CD4-positive, alpha-beta T cell treated with Interleukin-6 for 4 hours (primary cell): ENCODE measurements around the gene ABLIM1.

Experiments
- DNase-seq: peaks from one replicate; pipeline ENCODE4 v3.0.0-alpha.2; 2020; ENCODE audit warnings: mixed read lengths

The ABLIM1 gene

GRCh38 chr10:114616516-114616915 lies 41.6 kb downstream of the ABLIM1 start:
- DNase-seq: no peak

- DNase-seq: no peak
Measured at GRCh38 chr10:114616103-114616502, 42.0 kb downstream of the ABLIM1 start.

- DNase-seq: no peak
Measured at GRCh38 chr10:114615600-114616007, 42.5 kb downstream of the ABLIM1 start.

GRCh38 chr10:114613237-114613979 lies 44.7 kb downstream of the ABLIM1 start:
- DNase-seq: no peak

GRCh38 chr10:114611617-114612016 lies 46.5 kb downstream of the ABLIM1 start:
- no peak for DNase-seq

- no peak for DNase-seq
Measured at GRCh38 chr10:114609518-114610426, 48.3 kb downstream of the ABLIM1 start.

GRCh38 chr10:114607358-114607998 lies 50.6 kb downstream of the ABLIM1 start:
- no peak for DNase-seq

- DNase-seq: no peak
Measured at GRCh38 chr10:114605155-114605797, 52.8 kb downstream of the ABLIM1 start.

- DNase-seq: no peak
Measured at GRCh38 chr10:114604357-114605130, 53.5 kb downstream of the ABLIM1 start.

- DNase-seq: no peak
Measured at GRCh38 chr10:114603948-114604347, 54.1 kb downstream of the ABLIM1 start.

- no peak for DNase-seq
Measured at GRCh38 chr10:114603303-114603702, 54.8 kb downstream of the ABLIM1 start.

GRCh38 chr10:114600057-114600456 lies 58.0 kb downstream of the ABLIM1 start:
- no peak for DNase-seq

- DNase-seq: no peak
Measured at GRCh38 chr10:114596793-114597192, 61.3 kb downstream of the ABLIM1 start.

GRCh38 chr10:114593816-114594468 lies 64.1 kb downstream of the ABLIM1 start:
- DNase-seq: no peak

- no peak for DNase-seq
Measured at GRCh38 chr10:114593240-114593792, 64.8 kb downstream of the ABLIM1 start.

- DNase-seq: no peak
Measured at GRCh38 chr10:114590993-114591392, 67.1 kb downstream of the ABLIM1 start.

- no peak for DNase-seq
Measured at GRCh38 chr10:114584419-114584818, 73.7 kb downstream of the ABLIM1 start.

- DNase-seq: no peak
Measured at GRCh38 chr10:114581071-114581470, 77.0 kb downstream of the ABLIM1 start.

GRCh38 chr10:114577133-114577532 lies 80.9 kb downstream of the ABLIM1 start:
- DNase-seq: no peak

GRCh38 chr10:114576716-114577115 lies 81.4 kb downstream of the ABLIM1 start:
- no peak for DNase-seq

- no peak for DNase-seq
Measured at GRCh38 chr10:114576132-114576487, 82.0 kb downstream of the ABLIM1 start.
